ENCODE measurements around the gene URB2.

DNA sequence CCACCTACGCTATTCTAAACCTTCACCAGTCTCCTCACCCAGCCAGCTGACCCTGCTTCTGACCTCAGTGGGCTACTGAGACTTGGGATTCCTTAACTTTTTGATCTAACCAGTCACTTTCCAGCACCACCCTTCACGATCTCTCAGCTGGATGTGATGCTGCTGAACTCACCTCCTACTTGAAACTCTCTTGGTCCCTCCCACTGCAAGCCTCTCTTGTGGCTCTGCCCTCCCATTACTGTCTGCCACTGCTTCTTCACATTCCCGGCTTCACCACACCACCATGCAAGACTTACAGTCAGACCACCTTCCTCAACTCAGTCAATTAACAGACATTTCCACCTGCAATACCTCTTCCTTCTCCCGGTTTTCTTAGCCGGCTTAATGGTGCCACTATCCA, 6.4 kb upstream of the URB2 start:
- TF ChIP-seq MZF1 (tag by site-specific recombination; IDR thresholded peaks at IDR 0.05; ENCODE audit: borderline replicate concordance) (no peak), ZNF416 (tag by site-specific recombination; IDR thresholded peaks at IDR 0.05) (no peak), ZNF157 (tag by site-specific recombination; IDR thresholded peaks at IDR 0.05) (no peak), OVOL3 (tag by site-specific recombination; IDR thresholded peaks at IDR 0.05) (no peak), ZNF146 (tag by site-specific recombination; IDR thresholded peaks at IDR 0.05) (no peak), ZNF677 (tag by site-specific recombination; IDR thresholded peaks at IDR 0.05) (no peak)
- TF ChIP-seq, protein P1, sequence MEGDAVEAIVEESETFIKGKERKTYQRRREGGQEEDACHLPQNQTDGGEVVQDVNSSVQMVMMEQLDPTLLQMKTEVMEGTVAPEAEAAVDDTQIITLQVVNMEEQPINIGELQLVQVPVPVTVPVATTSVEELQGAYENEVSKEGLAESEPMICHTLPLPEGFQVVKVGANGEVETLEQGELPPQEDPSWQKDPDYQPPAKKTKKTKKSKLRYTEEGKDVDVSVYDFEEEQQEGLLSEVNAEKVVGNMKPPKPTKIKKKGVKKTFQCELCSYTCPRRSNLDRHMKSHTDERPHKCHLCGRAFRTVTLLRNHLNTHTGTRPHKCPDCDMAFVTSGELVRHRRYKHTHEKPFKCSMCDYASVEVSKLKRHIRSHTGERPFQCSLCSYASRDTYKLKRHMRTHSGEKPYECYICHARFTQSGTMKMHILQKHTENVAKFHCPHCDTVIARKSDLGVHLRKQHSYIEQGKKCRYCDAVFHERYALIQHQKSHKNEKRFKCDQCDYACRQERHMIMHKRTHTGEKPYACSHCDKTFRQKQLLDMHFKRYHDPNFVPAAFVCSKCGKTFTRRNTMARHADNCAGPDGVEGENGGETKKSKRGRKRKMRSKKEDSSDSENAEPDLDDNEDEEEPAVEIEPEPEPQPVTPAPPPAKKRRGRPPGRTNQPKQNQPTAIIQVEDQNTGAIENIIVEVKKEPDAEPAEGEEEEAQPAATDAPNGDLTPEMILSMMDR (tag by site-specific recombination; IDR thresholded peaks at IDR 0.05): no peak
- TF ChIP-seq, protein P2, sequence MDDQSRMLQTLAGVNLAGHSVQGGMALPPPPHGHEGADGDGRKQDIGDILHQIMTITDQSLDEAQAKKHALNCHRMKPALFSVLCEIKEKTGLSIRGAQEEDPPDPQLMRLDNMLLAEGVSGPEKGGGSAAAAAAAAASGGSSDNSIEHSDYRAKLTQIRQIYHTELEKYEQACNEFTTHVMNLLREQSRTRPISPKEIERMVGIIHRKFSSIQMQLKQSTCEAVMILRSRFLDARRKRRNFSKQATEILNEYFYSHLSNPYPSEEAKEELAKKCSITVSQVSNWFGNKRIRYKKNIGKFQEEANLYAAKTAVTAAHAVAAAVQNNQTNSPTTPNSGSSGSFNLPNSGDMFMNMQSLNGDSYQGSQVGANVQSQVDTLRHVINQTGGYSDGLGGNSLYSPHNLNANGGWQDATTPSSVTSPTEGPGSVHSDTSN (CRISPR knock-in tag; IDR thresholded peaks at IDR 0.05): no peak
